GM21526 (cell line): ENCODE measurements around the gene CDON.
A peak's percentile ranks its signal among the peaks of the same experiment; 100 is the strongest.

Source experiments
- ATAC-seq: cut with Tn5 transposase; IDR thresholded peaks from one replicate; pipeline ENCODE4 v1.9.1; 2021; ENCODE audit warnings: moderate library complexity; ENCODE audit not compliant: unreplicated experiment, low FRiP score

The CDON gene

DNA sequence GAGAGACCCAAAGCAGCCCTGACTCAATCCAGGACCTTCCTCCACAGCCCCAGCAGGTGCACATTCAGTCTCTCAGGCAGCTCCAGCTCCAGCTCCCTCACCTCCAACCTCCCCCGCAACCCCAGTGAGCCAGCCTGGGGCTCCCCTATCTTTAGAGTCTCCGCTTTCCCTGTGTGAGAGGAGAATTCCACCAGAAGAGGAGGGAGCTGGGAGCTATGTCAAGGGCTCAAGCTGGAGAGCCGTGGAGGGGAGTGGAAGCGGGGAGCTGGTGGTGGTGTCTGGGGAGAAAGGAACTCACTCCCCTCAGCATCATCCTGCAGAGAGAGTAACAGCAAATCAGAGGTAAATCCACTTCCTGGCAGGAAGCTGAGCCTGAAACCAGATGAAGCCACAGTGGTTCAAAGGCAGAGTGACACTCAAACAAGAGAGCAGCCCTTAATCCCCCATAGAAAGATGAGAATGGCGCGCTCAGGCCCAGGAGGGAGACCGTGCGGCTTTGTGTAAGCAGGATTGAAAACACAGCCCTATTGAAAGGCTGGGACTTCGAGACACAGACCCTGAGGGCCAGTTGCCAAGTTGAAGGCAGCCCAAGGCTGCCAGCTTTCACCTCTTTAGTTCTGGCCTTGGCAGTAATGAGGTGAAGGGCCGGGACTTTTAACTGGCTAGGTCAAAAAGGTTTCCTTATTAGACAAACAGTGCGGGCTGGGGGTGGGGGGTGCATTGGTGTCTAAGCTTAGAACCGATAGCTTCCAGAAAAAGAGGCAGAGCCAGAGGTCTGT, 21.4 kb upstream of the CDON start:
- no peak for ATAC-seq

DNA sequence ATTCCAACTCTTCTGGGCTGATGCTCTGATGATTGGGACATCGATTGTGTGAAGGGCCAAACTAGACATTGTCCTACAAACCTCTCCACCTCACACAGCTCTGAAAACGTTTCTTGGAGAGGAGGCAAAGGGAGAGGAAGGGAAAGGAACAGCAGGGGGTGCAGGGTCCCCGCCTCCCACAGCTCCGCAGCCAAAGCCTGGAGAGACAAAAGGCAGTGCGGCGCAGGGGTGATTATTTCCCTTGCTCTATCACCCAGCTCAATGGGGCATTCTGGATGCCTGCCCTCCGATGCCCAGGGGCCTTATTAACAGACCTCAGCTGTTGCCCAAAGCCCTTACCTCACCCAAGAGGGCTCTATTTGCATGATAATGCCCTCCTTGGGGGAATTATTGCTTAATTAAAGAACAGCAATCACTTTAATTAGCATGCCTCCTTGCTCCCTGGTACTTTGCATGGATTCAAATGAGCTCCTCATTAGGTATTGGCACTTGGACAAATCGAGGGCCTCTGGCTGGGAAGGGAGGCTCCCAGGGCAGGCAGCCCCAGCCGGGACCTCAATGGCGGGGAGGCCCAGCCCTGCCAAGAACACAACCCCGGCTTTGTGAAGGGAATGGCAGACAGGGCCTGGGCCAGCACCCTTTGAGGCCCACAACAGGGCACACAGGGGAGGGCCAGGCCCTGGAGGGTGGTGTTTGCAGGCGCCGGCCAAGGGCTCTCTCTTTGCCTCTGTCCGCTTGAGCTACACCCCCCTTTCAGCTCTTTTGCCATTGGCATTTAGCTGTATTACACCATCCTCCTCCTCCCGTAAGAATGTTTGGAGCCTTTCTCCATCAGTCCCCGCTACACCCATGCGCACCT, 19.8 kb upstream of the CDON start:
- no peak for ATAC-seq

DNA sequence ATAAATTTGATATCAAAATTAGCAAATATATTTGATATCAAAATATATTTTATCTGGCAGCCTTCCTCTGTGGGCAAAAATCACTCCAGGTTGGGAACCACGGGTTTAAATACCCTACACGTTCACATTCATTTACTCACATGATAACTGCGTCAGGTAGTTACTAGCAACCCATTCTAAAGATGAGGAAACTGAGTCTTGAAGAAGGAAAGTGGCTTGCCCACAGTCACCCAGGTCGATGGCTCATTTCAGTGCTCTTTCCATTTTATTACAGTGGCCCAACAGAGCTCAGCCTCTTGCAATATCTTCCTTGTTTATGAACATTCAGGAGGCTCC, 19.2 kb upstream of the CDON start:
- ATAC-seq = no peak

DNA sequence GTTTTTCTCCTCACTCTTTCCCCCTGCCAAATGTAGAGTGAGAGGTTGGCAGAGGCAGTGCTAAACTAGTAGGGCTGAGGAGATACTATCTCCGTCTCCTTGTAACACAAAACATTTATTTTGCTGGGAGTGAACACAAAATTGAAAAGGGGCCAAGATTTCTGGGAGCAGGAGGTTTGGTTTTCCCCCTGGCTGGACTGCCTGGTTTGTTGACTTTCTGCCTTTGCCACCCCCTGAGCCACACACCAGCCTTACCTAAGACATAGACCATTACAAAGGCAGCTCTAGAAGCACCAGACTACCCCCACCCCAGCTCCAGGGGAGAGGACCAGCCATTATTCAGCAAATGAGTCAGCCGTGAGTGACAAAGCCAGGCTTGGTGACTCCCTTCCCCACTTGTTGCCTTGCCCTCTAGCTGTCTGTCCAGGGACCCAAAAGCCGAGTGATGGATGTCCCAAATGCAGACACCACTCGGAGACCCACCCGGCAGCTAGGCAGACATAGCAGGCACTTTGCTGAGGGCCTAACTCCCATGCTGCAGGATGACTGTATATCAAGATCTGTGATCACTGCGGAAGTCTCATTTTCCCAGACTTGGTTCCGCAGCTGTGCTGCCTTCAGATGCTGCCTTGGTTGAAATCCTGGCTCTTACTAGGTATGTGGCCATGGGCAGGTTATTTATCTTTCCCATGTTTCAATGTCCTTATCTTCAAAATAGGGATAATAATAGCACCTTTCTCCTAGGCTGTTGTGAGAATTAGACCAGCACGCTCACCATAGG, 17.7 kb upstream of the CDON start:
- no peak for ATAC-seq

DNA sequence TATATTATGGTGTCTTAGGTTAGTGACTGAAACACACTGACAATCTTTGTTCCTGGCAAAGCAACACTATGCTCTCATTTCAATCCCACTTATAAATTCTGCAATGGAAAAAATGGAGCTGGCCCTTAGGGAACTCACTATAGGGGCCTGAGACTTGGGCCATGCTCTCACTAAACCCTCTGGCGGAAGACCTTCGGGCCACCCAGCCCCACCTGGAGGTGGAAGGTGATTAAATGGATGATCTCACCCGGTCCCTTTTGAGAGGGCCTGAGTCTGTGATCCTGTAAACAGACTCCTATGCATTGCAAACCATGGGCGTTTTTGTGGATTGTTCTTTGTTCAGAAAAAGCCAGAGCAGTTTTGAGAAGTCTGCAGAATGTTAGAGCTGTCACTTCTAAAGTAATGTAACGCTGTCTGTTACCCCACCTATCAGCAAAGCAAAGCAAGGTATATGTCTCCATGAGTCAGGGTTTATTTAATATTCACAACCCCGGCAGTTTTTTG, 17.0 kb upstream of the CDON start:
- no peak for ATAC-seq

DNA sequence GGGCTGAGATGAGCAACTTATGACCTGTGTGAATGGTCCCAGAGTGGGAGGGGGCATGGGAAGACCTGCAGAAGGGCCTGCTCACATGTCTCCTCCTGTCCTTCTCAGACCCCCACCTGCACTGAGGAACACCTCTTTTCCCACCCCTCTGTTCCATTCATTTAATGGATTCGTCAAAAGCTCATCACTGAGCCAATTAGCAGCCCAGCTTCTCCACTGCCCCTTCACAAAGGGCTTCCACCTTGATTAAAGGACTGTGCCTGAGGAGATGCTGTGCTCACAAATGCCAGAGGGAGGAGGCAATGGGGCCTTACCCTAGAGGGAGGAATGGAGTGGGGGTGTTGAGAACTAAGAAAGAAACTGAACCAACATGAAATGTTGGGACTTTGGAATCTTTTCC, 14.0 kb upstream of the CDON start:
- ATAC-seq = no peak

DNA sequence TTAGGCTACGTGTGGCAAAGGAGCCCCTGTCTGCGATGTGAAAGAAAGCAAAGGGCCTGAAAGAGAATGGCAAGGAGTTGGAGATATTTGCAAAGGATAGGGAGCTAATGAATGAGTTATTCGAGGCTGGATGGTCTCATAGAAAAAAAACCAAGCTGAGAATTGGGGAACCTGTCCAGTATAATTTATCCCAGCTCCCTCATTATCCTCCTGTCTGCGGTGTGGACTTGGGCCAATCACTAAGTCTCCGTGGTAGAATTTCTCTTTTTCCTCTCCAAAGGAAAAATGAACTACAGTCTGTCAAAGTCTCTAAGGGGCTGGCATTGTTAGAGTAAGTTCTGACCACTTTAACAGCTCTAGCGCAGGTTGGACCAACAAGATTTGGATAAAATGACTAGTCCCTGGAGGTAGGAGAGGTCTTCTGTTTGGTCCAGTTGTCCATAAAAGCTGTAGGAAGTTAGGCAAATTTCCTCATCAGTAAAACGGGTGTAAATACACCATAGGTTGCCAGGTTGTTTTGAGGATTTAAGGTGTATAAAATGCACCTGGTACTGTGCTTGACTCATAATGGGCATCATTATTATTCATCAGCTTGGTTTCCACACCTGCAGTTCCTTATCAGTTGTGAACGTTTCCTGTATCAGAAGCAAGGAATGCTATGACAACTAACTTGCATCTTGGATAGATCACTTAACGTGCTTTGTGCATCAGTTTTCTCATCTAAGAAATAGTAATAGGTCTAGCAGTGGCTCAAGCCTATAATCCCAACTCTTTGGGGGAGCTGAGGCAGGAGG, 10.3 kb upstream of the CDON start:
- no peak for ATAC-seq

DNA sequence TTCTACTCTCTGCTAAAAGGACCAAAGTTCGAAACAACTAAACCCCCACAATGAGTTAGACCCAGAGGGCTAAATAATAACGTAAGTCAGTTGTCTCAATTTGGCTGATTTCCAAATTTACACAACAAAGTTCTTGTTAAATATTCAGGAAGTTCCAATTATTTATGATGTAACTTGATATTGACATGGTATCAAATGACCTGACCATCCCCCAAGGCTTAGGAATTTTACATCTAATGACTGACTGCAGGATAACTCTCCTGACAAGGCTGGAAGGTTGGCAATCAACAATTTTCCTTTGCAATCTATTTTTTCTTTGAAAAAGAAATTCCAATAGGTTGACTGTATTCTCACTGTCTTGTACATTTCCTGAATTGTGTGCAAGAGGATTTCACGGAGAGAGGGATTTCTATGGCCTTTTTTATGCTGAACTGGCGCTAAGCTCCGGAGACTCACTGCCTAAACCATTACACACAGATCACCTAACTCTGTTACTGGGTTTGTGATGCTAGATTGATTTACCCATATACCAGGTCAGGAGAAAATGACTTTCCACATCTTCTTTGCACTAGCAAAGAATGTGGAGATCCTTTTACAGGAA, 9.6 kb upstream of the CDON start:
- ATAC-seq = no peak

DNA sequence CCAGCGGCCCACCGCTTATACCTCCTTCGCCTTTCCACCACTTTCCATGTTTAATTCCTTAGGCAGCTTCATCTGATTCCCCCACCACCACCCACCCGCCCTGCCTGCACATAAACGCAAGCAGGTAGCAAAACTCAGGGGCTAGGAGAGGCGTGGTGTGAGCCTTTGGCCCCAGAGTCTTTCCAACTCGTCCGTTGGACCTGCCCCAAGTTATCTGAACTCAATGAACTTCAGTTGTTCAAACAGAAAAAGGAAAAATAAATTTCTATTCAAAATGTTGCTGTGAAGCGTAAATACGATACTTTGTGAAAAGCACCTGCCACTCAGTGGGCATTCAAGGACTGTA, 814 bp upstream of the CDON start:
- ATAC-seq = no peak

DNA sequence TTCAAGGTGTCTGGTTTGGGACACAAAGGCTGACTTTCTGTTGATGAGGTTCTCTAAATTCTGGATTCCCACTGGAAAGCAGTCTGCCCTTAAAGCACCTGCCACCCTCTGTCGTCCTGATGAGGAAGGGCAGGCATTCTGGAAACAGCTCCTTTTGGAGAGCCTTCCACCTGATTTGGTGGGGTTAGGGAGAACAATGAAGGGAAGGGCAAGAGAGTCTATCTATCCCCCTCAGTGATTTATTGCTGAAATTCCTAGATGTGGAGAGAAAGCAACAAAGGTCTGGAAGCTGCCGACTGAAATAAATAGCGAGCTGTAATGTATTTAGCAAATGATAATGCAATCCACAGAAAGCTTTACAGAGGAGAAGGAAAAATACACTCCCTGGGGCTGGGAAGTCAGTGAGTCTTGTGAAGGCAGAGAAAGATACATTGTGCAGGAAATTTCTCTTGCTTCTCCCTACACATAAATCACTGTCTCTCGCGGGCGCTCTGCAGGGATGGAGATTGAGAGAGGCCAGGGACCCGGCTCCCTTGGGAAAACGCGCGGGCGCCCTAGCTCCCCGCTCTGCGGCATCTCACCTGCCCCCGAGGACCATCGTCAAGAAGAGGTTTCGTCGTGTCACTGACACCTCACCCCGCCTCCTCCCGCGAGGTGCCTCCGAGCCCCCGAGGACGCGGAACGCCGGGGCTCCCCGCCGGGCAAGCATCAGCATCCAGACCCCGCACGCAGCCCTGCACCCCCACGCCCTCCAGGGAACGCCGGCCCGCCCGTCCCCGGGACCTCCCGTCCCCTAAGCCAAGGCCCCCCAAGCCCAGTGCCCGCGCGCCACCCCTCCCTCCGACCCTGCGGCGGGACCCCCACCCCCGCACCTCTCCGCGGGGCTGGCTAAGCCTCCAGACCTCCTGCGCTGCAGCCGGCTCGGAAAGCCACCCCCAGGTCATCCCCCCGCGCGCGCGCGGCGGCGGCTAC, 673 bp downstream of the CDON start:
- peak; percentile 2 for ATAC-seq

DNA sequence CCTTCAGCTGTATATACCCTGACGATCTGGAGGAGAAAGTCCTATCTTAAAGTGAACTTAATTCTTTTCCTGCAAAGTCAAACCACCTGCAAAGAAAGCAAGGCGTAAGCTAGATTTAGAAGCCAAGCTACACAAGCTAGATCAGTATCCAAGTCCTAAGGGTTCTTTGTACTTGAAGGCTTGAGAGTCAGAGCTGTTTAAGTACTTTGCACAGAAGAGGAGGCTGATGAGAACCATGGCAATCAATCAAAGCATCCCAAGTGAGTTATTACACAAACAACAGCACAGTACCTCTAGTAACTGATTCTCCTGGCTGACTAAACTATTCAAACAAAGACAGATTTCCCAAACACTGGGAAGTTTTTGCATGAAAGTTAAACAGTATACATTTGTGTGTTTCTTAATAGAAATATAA, 1.9 kb downstream of the CDON start:
- ATAC-seq = no peak

DNA sequence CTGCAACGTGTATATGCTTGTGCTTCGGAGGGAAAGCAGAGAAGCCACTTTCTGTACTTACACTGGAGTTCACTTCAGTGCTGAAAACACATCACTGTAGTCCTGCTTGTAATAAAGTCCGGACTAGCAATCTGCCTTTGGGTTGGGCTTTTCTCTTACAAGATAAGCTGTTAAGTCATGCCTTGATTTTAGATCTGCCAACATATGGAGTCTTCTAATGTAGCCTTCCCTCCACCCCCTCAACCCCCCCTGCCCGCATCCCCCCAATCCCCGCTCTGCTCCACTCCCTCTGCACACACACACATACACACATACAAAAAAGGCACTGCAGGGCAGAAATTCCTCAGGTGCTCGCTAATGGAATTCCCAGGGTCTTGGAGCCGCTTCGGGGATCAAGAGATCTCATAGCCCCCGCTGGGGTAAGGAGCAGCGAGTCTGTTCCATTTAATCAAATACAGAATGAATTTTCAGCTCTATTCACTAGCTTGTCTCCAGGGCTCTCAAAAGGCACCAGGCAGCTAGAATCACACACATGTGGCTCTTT, 3.4 kb downstream of the CDON start:
- no peak for ATAC-seq

DNA sequence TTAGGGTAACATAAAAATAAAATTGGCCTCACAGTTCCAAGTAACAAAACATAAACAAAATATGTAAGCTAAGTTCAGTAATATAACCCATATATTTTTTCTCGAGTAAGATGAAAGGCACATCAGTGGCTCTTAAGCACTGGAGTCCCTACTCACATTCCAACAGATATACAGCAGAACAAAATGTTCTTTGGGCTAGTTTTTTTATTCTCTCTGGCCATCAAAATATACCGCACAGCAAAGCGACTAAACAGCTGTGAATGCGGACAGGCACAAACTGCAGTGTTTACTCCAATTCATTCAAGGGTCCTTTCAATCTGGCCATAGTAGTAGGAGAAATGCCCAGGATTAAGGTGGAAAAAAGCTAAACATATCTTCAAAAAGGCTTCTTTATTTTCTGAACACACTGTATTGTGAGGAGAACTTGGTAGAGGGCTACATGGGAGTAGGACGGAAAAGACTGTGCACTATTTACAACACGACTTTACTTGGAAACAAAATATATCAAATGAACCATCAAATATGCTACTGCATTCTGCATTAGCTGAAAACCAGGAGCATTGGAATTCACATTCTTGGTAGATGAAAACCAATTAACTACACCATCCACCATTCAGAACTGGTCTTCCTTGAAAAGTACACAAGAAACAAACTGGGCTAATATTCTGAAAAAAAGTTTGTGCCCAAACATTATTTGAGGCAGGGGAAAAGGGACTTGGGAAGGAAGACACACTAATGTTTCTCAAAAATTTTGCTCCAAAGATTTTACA, 4.4 kb downstream of the CDON start:
- no peak for ATAC-seq

DNA sequence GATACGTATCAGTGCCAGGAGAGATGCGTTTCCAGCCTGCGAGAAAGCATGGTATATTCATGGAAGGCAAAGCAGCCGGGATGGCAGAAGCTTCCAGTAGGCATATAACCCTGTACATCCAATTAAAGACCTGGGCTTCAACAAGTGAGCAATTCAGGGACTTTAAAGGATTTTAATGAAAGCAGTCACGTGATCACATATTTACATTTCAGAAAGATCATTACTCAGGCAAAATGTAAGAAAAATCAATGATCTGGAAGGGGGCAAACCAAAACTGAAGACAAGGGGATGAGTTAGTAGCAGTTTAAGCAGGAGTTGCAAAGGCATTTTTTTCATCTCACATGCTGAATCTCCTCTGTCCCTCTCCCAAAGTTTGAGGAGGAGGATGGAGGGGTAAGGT, 7.8 kb downstream of the CDON start:
- no peak for ATAC-seq

DNA sequence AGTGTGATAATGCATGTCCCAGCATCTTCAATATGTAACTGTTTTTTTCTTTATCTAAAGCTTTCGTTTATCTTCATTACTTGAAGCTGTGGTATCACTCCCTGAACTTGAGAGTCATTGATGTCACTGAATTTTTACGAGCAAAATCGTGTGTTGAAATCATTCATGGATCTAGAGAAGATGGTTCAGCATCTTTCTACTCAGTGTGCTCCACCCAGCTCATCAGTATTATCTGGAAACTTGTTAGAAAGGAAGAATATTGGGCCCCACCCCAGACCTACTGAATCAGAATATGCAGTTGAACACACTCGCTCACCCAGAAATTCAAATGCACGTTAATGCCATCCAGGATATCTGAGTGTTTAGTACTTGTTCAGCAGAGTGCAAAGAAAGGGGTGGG, 8.3 kb downstream of the CDON start:
- no peak for ATAC-seq

DNA sequence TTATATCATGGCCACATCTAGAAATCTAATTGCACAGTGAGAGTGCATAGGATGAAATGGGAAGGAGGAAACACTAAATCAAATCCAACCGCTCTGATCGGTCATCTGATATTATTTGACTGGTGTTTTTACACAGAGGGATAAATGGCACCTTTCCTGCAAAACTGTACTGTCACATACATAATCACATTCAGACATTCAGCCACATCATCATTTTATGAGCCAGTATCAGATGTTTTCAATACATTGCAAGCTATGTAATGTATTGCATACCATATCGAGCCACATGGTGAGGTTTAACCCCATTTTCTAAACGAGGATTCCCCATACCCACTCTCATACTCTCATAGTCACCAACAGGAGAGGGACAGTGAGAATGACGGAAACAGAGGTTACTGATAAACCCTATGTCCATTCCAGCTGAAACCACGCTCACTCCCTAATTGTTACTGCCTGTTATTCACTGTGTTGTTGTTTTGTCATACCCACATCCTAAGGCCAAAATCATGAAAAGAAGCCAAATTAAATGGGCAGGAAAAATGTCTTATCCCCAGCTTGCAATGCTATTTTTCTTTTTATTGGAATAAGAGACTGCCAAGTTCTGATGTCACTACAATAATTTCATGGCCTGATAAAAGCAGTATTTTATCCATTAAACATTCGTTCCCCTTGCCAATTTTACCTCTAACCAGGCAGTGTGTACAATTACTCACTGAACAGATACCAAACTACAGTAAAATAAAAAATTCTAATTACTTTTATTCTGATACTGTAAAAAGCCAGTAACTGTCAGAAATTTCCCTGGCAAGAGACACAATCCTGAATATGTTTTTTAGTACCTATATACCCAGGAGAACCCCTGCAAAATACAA, 9.0 kb downstream of the CDON start:
- no peak for ATAC-seq

DNA sequence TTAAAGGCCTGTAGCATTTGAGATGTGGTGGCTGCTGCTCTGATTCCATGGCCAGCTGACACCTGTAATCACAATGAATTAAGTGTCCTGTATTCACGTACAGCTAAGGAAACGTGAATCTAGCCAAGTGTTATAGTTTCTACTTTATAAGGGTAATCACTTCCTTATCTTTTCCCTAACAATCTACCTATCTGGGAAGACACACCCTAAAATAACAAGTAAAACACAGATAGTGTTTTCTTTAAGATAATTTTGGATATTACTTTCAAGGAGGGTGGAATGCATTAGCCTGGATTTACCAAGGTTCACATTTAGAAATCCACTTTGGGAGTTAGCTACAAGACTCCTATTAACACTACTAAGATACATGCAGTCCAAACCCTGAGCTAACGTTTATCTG, 11.5 kb downstream of the CDON start:
- no peak for ATAC-seq
